Suprapubic skin (tissue), 3 donors: ENCODE results near the gene TMEM259.

Experiments used
- POLR2A ChIP-seq, 2 donors: fragments of 450-650 bp; IDR thresholded peaks; one replicate each; pipeline ENCODE4 v1.6.1; 2017; ENCODE audit warnings: antibody characterized with exemption in 2 of 2, mild to moderate bottlenecking in 2 of 2, moderate library complexity in 2 of 2
- TF ChIP-seq, protein P1 (sequence below), 2 donors: fragments of 200-600 bp in 1 of 2; fragments of 450-650 bp in 1 of 2; sonication (generic) in 1 of 2; IDR thresholded peaks; one replicate each; pipeline ENCODE4 v1.5.1; 2016 to 2019; ENCODE audit warnings: antibody characterized with exemption in 2 of 2, mild to moderate bottlenecking in 1 of 2, moderate library complexity in 1 of 2

DNA sequence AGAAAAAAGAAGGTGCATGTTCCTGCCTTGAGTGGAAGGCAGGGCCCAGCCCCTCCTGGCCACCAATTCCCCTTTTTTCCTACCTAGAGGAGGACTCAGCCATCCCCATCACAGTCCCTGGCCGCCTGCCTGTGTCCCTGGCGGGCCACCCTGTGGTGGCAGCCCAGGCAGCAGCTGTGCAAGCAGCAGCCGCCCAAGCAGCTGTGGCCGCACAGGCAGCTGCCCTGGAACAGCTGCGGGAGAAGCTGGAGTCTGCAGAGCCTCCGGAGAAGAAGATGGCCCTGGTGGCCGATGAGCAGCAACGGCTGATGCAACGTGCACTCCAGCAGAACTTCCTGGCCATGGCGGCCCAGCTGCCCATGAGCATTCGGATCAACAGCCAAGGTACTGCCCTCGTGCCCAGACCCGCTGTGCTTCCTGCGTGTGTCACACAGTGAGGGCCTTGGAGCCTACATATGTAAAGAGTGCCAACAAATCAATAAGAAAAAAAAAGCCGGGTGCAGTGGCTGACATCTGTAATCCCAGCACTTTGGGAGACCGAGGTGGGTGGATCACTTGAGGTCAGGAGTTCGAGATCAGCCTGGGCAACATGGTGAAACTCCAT lies 54.3 kb downstream of the TMEM259 start:
- TF ChIP-seq, protein P1, sequence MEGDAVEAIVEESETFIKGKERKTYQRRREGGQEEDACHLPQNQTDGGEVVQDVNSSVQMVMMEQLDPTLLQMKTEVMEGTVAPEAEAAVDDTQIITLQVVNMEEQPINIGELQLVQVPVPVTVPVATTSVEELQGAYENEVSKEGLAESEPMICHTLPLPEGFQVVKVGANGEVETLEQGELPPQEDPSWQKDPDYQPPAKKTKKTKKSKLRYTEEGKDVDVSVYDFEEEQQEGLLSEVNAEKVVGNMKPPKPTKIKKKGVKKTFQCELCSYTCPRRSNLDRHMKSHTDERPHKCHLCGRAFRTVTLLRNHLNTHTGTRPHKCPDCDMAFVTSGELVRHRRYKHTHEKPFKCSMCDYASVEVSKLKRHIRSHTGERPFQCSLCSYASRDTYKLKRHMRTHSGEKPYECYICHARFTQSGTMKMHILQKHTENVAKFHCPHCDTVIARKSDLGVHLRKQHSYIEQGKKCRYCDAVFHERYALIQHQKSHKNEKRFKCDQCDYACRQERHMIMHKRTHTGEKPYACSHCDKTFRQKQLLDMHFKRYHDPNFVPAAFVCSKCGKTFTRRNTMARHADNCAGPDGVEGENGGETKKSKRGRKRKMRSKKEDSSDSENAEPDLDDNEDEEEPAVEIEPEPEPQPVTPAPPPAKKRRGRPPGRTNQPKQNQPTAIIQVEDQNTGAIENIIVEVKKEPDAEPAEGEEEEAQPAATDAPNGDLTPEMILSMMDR (IDR thresholded peaks at IDR 0.05): no peak
- no peak for TF ChIP-seq POLR2A (IDR thresholded peaks at IDR 0.05)
